SK-N-SH (cell line): ENCODE measurements around the gene CDK9. TPM values are rescaled to one million over a fixed set of nuclear protein-coding genes. Genes with fewer than 3 reads are reported as not detected.

ENCODE experiments used
- CTCF ChIA-PET: fragments of 300-600, 350-600 bp; formaldehyde crosslinking; extraction: SDS; loops from one replicate; lab custom pipeline; 2021; lab: Yijun Ruan, JAX
- POLR2A ChIA-PET: fragments of 350-600 bp; sonication (Branson Sonifier 250); formaldehyde crosslinking; extraction: SDS; loops from one replicate; lab custom pipeline; 2020; ENCODE audit warnings: antibody characterized with exemption, inconsistent platforms; lab: Yijun Ruan, JAX
- DNase-seq: peaks from one replicate; pipeline ENCODE4 v3.0.0; 2012
- H2AFZ ChIP-seq: fragments of 200-600 bp; sonication (generic); 2 replicates; pipeline ENCODE4 v1.8.1; 2016; ENCODE audit warnings: antibody characterized with exemption, mild to moderate bottlenecking, low read depth
- H3F3A ChIP-seq: fragments of 200-600 bp; sonication (generic); replicated peaks from 2 replicates; pipeline ENCODE3; 2016; ENCODE audit warnings: antibody characterized with exemption, mild to moderate bottlenecking; ENCODE audit not compliant: insufficient read depth
- H3K27ac ChIP-seq, 2 experiments: fragments of 200-500 bp in 1 of 2; fragments of 200-600 bp in 1 of 2; sonication (Bioruptor generic) in 1 of 2; sonication (generic), shearing (Covaris generic) in 1 of 2; 2 replicates each; pipeline versions ENCODE4 v1.5.1 to v1.6.1; 2014 to 2016; ENCODE audit warnings: low read depth in 2 of 2, inconsistent platforms in 1 of 2, low read length in 1 of 2, mild to moderate bottlenecking in 1 of 2, mixed read lengths in 1 of 2
- H3K27me3 ChIP-seq: fragments of 200-600 bp; sonication (generic), shearing (Covaris generic); 2 replicates; pipeline ENCODE4 v1.6.1; 2016; ENCODE audit warnings: mixed run types; ENCODE audit not compliant: insufficient read depth
- H3K36me3 ChIP-seq, 2 experiments: fragments of 200-500 bp in 1 of 2; fragments of 200-600 bp in 1 of 2; sonication (Bioruptor generic) in 1 of 2; sonication (generic) in 1 of 2; replicated peaks in 1 of 2; 2 replicates each; pipeline versions ENCODE3 to v1.5.1; 2014 to 2016; ENCODE audit warnings: low read length in 1 of 2, mild to moderate bottlenecking in 1 of 2; ENCODE audit not compliant: insufficient read depth in 2 of 2, control insufficient read depth in 1 of 2
- H3K4me1 ChIP-seq, 2 experiments: fragments of 200-500 bp in 1 of 2; fragments of 200-600 bp in 1 of 2; sonication (Bioruptor generic) in 1 of 2; sonication (generic), shearing (Covaris generic) in 1 of 2; 2 replicates each; pipeline versions ENCODE4 v1.5.1 to v1.6.1; 2014 to 2016; ENCODE audit warnings: low read depth in 1 of 2, low read length in 1 of 2, mixed run types in 1 of 2; ENCODE audit not compliant: insufficient read depth in 2 of 2, control insufficient read depth in 1 of 2
- H3K4me2 ChIP-seq: fragments of 200-600 bp; sonication (generic), shearing (Covaris generic); 2 replicates; pipeline ENCODE4 v1.6.1; 2017; ENCODE audit warnings: mixed run types
- H3K4me3 ChIP-seq, 2 experiments: fragments of 200-500 bp in 1 of 2; fragments of 200-600 bp in 1 of 2; sonication (Bioruptor generic) in 1 of 2; sonication (generic), shearing (Covaris generic) in 1 of 2; 2 replicates each; pipeline versions ENCODE4 v1.5.1 to v1.8.1; 2014 to 2016; ENCODE audit warnings: low read depth in 2 of 2, inconsistent platforms in 1 of 2, low read length in 1 of 2, mild to moderate bottlenecking in 1 of 2, mixed read lengths in 1 of 2, moderate library complexity in 1 of 2
- H3K79me2 ChIP-seq: fragments of 200-600 bp; sonication (generic); 2 replicates; pipeline ENCODE4 v1.8.1; 2017; ENCODE audit warnings: mild to moderate bottlenecking; ENCODE audit not compliant: insufficient read depth
- H3K9ac ChIP-seq: fragments of 200-600 bp; sonication (generic); 2 replicates; pipeline ENCODE4 v1.6.1; 2017; ENCODE audit warnings: mixed run types
- H3K9me2 ChIP-seq: fragments of 200-600 bp; sonication (generic); 2 replicates; pipeline ENCODE4 v1.6.1; 2017; ENCODE audit warnings: mixed run types
- H3K9me3 ChIP-seq: fragments of 200-600 bp; sonication (generic); 2 replicates; pipeline ENCODE4 v1.6.1; 2017; ENCODE audit warnings: mixed run types, mild to moderate bottlenecking, moderate library complexity
- H4K20me1 ChIP-seq: fragments of 200-600 bp; sonication (generic); 2 replicates; pipeline ENCODE4 v1.6.1; 2017; ENCODE audit warnings: mild to moderate bottlenecking, mixed run types; ENCODE audit not compliant: insufficient read depth
- FOXM1 ChIP-seq: IDR thresholded peaks from 2 replicates; pipeline ENCODE4 v1.4.0; 2012; ENCODE audit warnings: low read depth, mild to moderate bottlenecking
- GABPA ChIP-seq: IDR thresholded peaks from 2 replicates; pipeline ENCODE4 v1.4.0; 2012; ENCODE audit warnings: low read depth, mild to moderate bottlenecking
- GATA2 ChIP-seq: sonication (generic); formaldehyde crosslinking; IDR thresholded peaks from 2 replicates; pipeline ENCODE4 v1.5.0; 2020; ENCODE audit warnings: mild to moderate bottlenecking, missing genetic modification reagents
- MAX ChIP-seq: IDR thresholded peaks from 2 replicates; pipeline ENCODE4 v1.4.0; 2012; ENCODE audit warnings: low read depth
- MXI1 ChIP-seq: IDR thresholded peaks from 2 replicates; pipeline ENCODE4 v1.6.1; 2012; ENCODE audit warnings: mild to moderate bottlenecking, low read depth, low read length, improper control_type of control experiment
- REST ChIP-seq: IDR thresholded peaks from 2 replicates; pipeline ENCODE4 v1.6.1; 2012; ENCODE audit warnings: mild to moderate bottlenecking, low read depth, low read length, moderate library complexity
- SIN3A ChIP-seq: IDR thresholded peaks from 2 replicates; pipeline ENCODE4 v1.6.1; 2012; ENCODE audit warnings: low read depth, mild to moderate bottlenecking, low read length, moderate library complexity, borderline replicate concordance
- USF1 ChIP-seq: IDR thresholded peaks from 2 replicates; pipeline ENCODE4 v1.4.0; 2012; ENCODE audit warnings: low read depth, borderline replicate concordance
- USF2 ChIP-seq: fragments of 150-350 bp; IDR thresholded peaks from 2 replicates; pipeline ENCODE4 v1.6.1; 2017; ENCODE audit warnings: antibody characterized with exemption, low read length, low read depth, borderline replicate concordance
- WGBS: methylation state at CpG from one replicate; pipeline ENCODE4 v1.1.6; 2017; ENCODE audit warnings: low lambda C conversion rate; 5-methylcytosine and 5-hydroxymethylcytosine counted together
- polyA plus RNA-seq, 3 experiments: library from polyadenylated mRNA; depleted of rRNA; stranded (reverse); fragments of >200 nt; gene quantifications; 2 replicates each; pipeline ENCODE4 v1.2.3, GENCODE V29; 2012

CDK9 gene
- polyA plus RNA-seq, 1 of the 3 experiments (the other 2 are of a cell fraction), result 82.7 TPM

- TF ChIP-seq REST (no peak), MAX (no peak), GATA2 (CRISPR knock-in tag) (no peak)
Measured at GRCh38 chr9:127781806-127782205, 4.0 kb upstream of the CDK9 start (continued).

- Histone ChIP-seq H3K4me3 (no peak overlapping the region), H3K9me2 (no peaks in the 10 kb centered on the region), H4K20me1 (peaks cover 21% of the 10 kb centered on the region), H3K27me3 (no peaks in the 10 kb centered on the region), H3K9ac (no peak overlapping the region), H2AFZ (no peak overlapping the region), H3K9me3 (no peaks in the 10 kb centered on the region), H3K27ac (no peak overlapping the region), H3K4me2 (no peak overlapping the region), H3K79me2 (peaks cover 25% of the 10 kb centered on the region), H3K36me3 (peaks cover 16% of the 10 kb centered on the region in 2 experiments), H3F3A (no peaks in the 10 kb centered on the region), H3K4me1 (peaks cover 6 to 31% of the 10 kb centered on the region in 2 experiments)
- WGBS, result 93% methylated on average over 16 of the region's 20 CpGs
- no peak for DNase-seq
- POLR2A ChIA-PET, result interaction anchor here (0.5 kb wide), 1 partner anchor 14 kb away, joined by 4 read pairs; no protein-coding TSS in a partner anchor
- TF ChIP-seq MXI1 (no peak), REST (no peak), USF2 (no peak), SIN3A (no peak), USF1 (no peak), FOXM1 (no peak), GABPA (no peak)
- CTCF ChIA-PET, result interaction anchor here (0.6 to 6.3 kb wide), 17 partner anchors 8 to 281 kb away, joined by 3 to 87 read pairs (median 5); partner anchors contain the start of gene TOR2A
Measured at GRCh38 chr9:127783111-127784008, 2.5 kb upstream of the CDK9 start.
